Erythroblast (primary cell): ENCODE measurements around the gene CBFB.

Source experiments
- GATA1 ChIP-seq: IDR thresholded peaks from 2 replicates; pipeline ENCODE4 v1.6.1; 2011; ENCODE audit warnings: low read depth, mild to moderate bottlenecking, control low read depth, low read length, moderate library complexity
- POLR2A ChIP-seq: IDR thresholded peaks from 2 replicates; pipeline ENCODE4 v1.6.1; 2011; ENCODE audit warnings: mild to moderate bottlenecking, low read length

DNA sequence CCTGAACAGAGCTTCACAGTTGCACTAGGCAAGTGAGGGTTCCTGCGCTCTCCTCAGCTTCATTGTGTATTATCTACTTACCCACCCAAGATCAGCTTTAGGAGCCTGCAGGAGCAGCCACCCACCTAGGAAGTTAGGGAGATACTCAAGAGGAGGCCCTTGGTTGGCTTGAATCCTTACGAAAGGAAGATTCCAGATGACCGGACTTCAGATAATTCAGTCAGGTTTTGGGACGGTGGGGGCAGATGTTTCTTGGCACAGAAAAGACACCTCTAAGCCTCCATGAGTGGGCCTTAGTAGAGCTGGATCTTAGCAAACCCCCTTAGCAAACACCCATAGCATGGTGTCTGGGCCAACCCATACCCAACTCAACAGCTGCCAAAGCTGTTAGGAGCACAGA lies 2.4 kb upstream of the CBFB start:
- no peak for TF ChIP-seq POLR2A
- TF ChIP-seq GATA1, result no peak
